HAP-1 (cell line): ENCODE data around the gene CAMK2N2.
A peak's percentile ranks its signal among the peaks of the same experiment; 100 is the strongest.

ENCODE experiments used
- DNase-seq, 2 experiments: peaks; one replicate each; pipeline ENCODE4 v3.0.0-alpha.2; 2016 to 2020; ENCODE audit warnings: low spot score in 2 of 2
- H3K27me3 ChIP-seq: fragments of 250-450 bp; sonication (Bioruptor Pico); 2 replicates; pipeline ENCODE4 v1.5.1; 2020; ENCODE audit warnings: low read depth, mild to moderate bottlenecking, moderate library complexity
- H3K36me3 ChIP-seq: fragments of 250-450 bp; sonication (Bioruptor Pico); replicated peaks from 2 replicates; pipeline ENCODE4 v1.5.1; 2020; ENCODE audit warnings: mild to moderate bottlenecking
- H3K4me1 ChIP-seq: fragments of 250-450 bp; sonication (Bioruptor Pico); 2 replicates; pipeline ENCODE4 v1.5.1; 2020; ENCODE audit warnings: mild to moderate bottlenecking
- H3K4me3 ChIP-seq: fragments of 250-450 bp; sonication (Bioruptor Pico); 2 replicates; pipeline ENCODE4 v1.5.1; 2020; ENCODE audit warnings: mild to moderate bottlenecking, moderate library complexity
- H3K9me3 ChIP-seq: fragments of 250-450 bp; sonication (Bioruptor Pico); 2 replicates; pipeline ENCODE4 v1.5.1; 2020; ENCODE audit warnings: mild to moderate bottlenecking, moderate library complexity
- in situ Hi-C: fragments of 300-500 bp; cut with MboI; formaldehyde crosslinking; loops from 3 replicates; pipeline ENCODE4 v1.14.3; 2020; ENCODE audit warnings: low sequenced_read_pairs, inconsistent platforms, mixed read lengths

The CAMK2N2 gene

GRCh38 chr3:184259878-184260723 is 1.3 kb downstream of the CAMK2N2 start:
- H3K4me3 ChIP-seq, result peak overlapping the region; percentile 37
- in situ Hi-C loops, result no loop called here
- H3K4me1 ChIP-seq, result peaks cover 8% of the 10 kb centered on the region
- H3K36me3 ChIP-seq, result no peaks in the 10 kb centered on the region
- no peaks in the 10 kb centered on the region for H3K9me3 ChIP-seq
- peak in 1 of 2 experiments; percentile 62 for DNase-seq
- peaks cover 13% of the 10 kb centered on the region for H3K27me3 ChIP-seq

GRCh38 chr3:184259396-184259877 is 1.9 kb downstream of the CAMK2N2 start:
- H3K36me3 ChIP-seq, result no peaks in the 10 kb centered on the region
- in situ Hi-C loops, result no loop called here
- H3K4me3 ChIP-seq, result no peak overlapping the region
- peaks cover 8% of the 10 kb centered on the region for H3K4me1 ChIP-seq
- H3K27me3 ChIP-seq, result peaks cover 13% of the 10 kb centered on the region
- DNase-seq, result no peak
- H3K9me3 ChIP-seq, result no peaks in the 10 kb centered on the region

- Histone ChIP-seq H3K4me3 (no peak overlapping the region), H3K27me3 (peaks cover 13% of the 10 kb centered on the region), H3K36me3 (no peaks in the 10 kb centered on the region), H3K4me1 (peaks cover 8% of the 10 kb centered on the region), H3K9me3 (no peaks in the 10 kb centered on the region)
- DNase-seq, result no peak
- in situ Hi-C loops, result no loop called here
These were observed 2.4 kb downstream of the CAMK2N2 start for GRCh38 chr3:184258926-184259325.

GRCh38 chr3:184257083-184257915 is 4.1 kb downstream of the CAMK2N2 start:
- H3K9me3 ChIP-seq, result no peaks in the 10 kb centered on the region
- H3K4me3 ChIP-seq, result no peak overlapping the region
- in situ Hi-C loops, result no loop called here
- no peak for DNase-seq
- H3K27me3 ChIP-seq, result peaks cover 13% of the 10 kb centered on the region
- H3K4me1 ChIP-seq, result peaks cover 8% of the 10 kb centered on the region
- no peaks in the 10 kb centered on the region for H3K36me3 ChIP-seq

GRCh38 chr3:184255291-184256039 is 5.9 kb downstream of the CAMK2N2 start:
- in situ Hi-C loops, result no loop called here
- H3K4me3 ChIP-seq, result no peak overlapping the region
- no peak for DNase-seq
- H3K36me3 ChIP-seq, result no peaks in the 10 kb centered on the region
- H3K4me1 ChIP-seq, result peaks cover 2% of the 10 kb centered on the region; the same call in 1 of the 2 replicates
- peaks cover 4% of the 10 kb centered on the region for H3K27me3 ChIP-seq
- no peaks in the 10 kb centered on the region for H3K9me3 ChIP-seq

- H3K4me1 ChIP-seq, result peaks cover 6% of the 10 kb centered on the region
- H3K27me3 ChIP-seq, result no peaks in the 10 kb centered on the region
- no peaks in the 10 kb centered on the region for H3K9me3 ChIP-seq
- peak; percentile 89 to 95 for DNase-seq
- in situ Hi-C loops, result no loop called here
- peaks cover 4% of the 10 kb centered on the region for H3K36me3 ChIP-seq
- peak overlapping the region; percentile 95 for H3K4me3 ChIP-seq
These were observed 11.1 kb downstream of the CAMK2N2 start for GRCh38 chr3:184250167-184250828.

- no peaks in the 10 kb centered on the region for H3K9me3 ChIP-seq
- peak; percentile 96 to 98 for DNase-seq
- H3K27me3 ChIP-seq, result no peaks in the 10 kb centered on the region
- peak within 1 kb of the TSS; percentile 95 for H3K4me3 ChIP-seq
- H3K36me3 ChIP-seq, result peaks cover 11% of the 10 kb centered on the region
- H3K4me1 ChIP-seq, result peaks cover 6% of the 10 kb centered on the region
- in situ Hi-C loops, result no loop called here
These were observed 11.8 kb downstream of the CAMK2N2 start, which contains the start of gene EEF1AKMT4 for GRCh38 chr3:184249412-184250166. TSS of gene EEF1AKMT4 (plus strand) at chr3:184249672. CDS start at chr3:184249695, 23 bp downstream.

GRCh38 chr3:184248454-184249411 is 12.6 kb downstream of the CAMK2N2 start, which contains the start of gene ALG3:
TSS of gene ALG3 (minus strand) at chr3:184248962. CDS start at chr3:184248940, 22 bp downstream.
- Histone ChIP-seq H3K36me3 (peaks cover 19% of the 10 kb centered on the region), H3K4me1 (peaks cover 6% of the 10 kb centered on the region), H3K27me3 (no peaks in the 10 kb centered on the region), H3K4me3 (peak within 1 kb of the TSS; percentile 95), H3K9me3 (no peaks in the 10 kb centered on the region)
- in situ Hi-C loops, result no loop called here
- peak; percentile 72 to 92 for DNase-seq

- in situ Hi-C loops, result no loop called here
- H3K4me1 ChIP-seq, result no peaks in the 10 kb centered on the region; the same call in 1 of the 2 replicates
- H3K9me3 ChIP-seq, result no peaks in the 10 kb centered on the region
- no peaks in the 10 kb centered on the region for H3K27me3 ChIP-seq
- DNase-seq, result no peak
- no peak overlapping the region for H3K4me3 ChIP-seq
- H3K36me3 ChIP-seq, result peaks cover 35% of the 10 kb centered on the region
These were observed 19.1 kb downstream of the CAMK2N2 start for GRCh38 chr3:184242297-184242685.

GRCh38 chr3:184241447-184242296 is 19.7 kb downstream of the CAMK2N2 start:
- in situ Hi-C loops, result no loop called here
- no peaks in the 10 kb centered on the region for H3K27me3 ChIP-seq
- H3K4me3 ChIP-seq, result no peak overlapping the region
- no peak for DNase-seq
- no peaks in the 10 kb centered on the region for H3K9me3 ChIP-seq
- H3K4me1 ChIP-seq, result no peaks in the 10 kb centered on the region
- peaks cover 35% of the 10 kb centered on the region for H3K36me3 ChIP-seq

- in situ Hi-C loops, result no loop called here
- no peak for DNase-seq
- Histone ChIP-seq H3K4me1 (no peaks in the 10 kb centered on the region), H3K36me3 (peaks cover 35% of the 10 kb centered on the region), H3K27me3 (no peaks in the 10 kb centered on the region), H3K4me3 (no peak overlapping the region), H3K9me3 (no peaks in the 10 kb centered on the region)
These were observed 20.3 kb downstream of the CAMK2N2 start for GRCh38 chr3:184241141-184241446.
